Thyroid gland (tissue), 4 donors: Measurements from ENCODE around the gene IFNAR1.

Experiments
- POLR2A ChIP-seq, 2 donors: fragments of 450-650 bp; IDR thresholded peaks; one replicate each; pipeline ENCODE4 v1.6.1; 2017; ENCODE audit warnings: antibody characterized with exemption in 2 of 2, mild to moderate bottlenecking in 2 of 2, moderate library complexity in 1 of 2
- TF ChIP-seq, protein P1 (sequence below), 6 experiments: fragments of 200-600 bp in 3 of 6; fragments of 450-650 bp in 3 of 6; sonication (generic) in 3 of 6; IDR thresholded peaks; one replicate each; pipeline ENCODE4 v1.5.1; 2016 to 2019; ENCODE audit warnings: antibody characterized with exemption in 6 of 6, mild to moderate bottlenecking in 2 of 6, inconsistent platforms in 1 of 6, moderate library complexity in 1 of 6

DNA sequence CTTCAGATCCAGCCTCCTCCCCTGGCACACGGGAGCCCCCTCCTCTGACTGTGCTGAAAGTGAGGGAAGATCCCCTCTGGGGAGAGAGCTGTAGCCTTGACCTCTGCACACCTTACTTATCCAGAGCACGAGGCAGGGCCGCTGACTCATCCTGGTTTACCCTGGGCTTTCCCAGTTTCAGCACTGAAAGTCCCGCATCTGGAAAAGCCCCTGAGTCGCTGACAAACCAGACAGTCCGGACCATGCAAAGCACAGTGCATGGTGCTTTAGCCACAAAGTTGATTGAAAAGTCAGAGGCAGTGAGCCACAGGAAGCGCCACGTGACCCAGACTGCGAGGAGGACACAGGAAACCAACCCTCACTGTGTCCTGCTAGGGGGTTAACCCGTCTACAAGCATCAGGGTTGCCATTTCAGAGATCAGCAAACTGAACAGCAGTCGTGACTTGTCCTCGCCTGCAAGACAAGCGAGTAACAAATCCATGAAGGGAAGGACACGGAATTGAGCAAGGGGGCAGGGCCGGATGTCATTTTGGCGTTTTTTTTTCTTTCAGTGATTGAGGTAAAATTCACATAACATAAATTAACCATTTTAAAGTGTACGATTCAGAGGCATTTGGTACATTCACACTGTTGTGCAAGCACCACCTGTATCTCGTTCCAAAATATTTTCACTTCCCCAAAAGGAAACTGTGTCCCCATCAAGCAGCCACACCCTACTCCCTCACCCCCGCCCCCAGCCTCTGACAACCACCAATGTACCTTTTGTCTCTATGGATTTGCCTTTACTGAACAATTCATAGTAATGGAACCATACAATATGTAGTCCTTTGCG lies 58.5 kb downstream of the IFNAR1 start:
- TF ChIP-seq, protein P1, sequence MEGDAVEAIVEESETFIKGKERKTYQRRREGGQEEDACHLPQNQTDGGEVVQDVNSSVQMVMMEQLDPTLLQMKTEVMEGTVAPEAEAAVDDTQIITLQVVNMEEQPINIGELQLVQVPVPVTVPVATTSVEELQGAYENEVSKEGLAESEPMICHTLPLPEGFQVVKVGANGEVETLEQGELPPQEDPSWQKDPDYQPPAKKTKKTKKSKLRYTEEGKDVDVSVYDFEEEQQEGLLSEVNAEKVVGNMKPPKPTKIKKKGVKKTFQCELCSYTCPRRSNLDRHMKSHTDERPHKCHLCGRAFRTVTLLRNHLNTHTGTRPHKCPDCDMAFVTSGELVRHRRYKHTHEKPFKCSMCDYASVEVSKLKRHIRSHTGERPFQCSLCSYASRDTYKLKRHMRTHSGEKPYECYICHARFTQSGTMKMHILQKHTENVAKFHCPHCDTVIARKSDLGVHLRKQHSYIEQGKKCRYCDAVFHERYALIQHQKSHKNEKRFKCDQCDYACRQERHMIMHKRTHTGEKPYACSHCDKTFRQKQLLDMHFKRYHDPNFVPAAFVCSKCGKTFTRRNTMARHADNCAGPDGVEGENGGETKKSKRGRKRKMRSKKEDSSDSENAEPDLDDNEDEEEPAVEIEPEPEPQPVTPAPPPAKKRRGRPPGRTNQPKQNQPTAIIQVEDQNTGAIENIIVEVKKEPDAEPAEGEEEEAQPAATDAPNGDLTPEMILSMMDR (IDR thresholded peaks at IDR 0.05) = no peak
- TF ChIP-seq POLR2A (IDR thresholded peaks at IDR 0.05) = no peak
